Hepatocyte (in vitro differentiated cells): Measurements from ENCODE around the gene SLC15A3. TPM values are rescaled to one million over a fixed set of nuclear protein-coding genes. Genes with fewer than 3 reads are reported as not detected.

Source experiments
- DNase-seq: peaks from one replicate; pipeline ENCODE4 v3.0.0-alpha.2; 2016; ENCODE audit warnings: low spot score
- H2AFZ ChIP-seq: fragments of 200-600 bp; sonication (generic); 2 replicates; pipeline ENCODE4 v1.6.0; 2016; ENCODE audit warnings: antibody characterized with exemption, mild to moderate bottlenecking
- H3K27ac ChIP-seq: fragments of 200-600 bp; sonication (generic); 2 replicates; pipeline ENCODE4 v1.5.1; 2016; ENCODE audit warnings: mild to moderate bottlenecking
- H3K27me3 ChIP-seq: fragments of 200-600 bp; sonication (generic); 2 replicates; pipeline ENCODE4 v1.6.1; 2016
- H3K36me3 ChIP-seq: fragments of 200-600 bp; sonication (generic); replicated peaks from 2 replicates; pipeline ENCODE4 v1.5.1; 2016; ENCODE audit warnings: low read depth; ENCODE audit not compliant: insufficient read depth
- H3K4me1 ChIP-seq: fragments of 200-600 bp; sonication (generic); 2 replicates; pipeline ENCODE4 v1.5.1; 2016; ENCODE audit warnings: mild to moderate bottlenecking, moderate library complexity; ENCODE audit not compliant: insufficient read depth
- H3K4me2 ChIP-seq: fragments of 200-600 bp; sonication (generic); 2 replicates; pipeline ENCODE4 v1.6.0; 2016
- H3K4me3 ChIP-seq: fragments of 200-600 bp; sonication (generic); 2 replicates; pipeline ENCODE4 v1.5.1; 2016; ENCODE audit warnings: mild to moderate bottlenecking
- H3K79me2 ChIP-seq: fragments of 200-600 bp; sonication (generic); 2 replicates; pipeline ENCODE4 v1.6.0; 2017; ENCODE audit warnings: mild to moderate bottlenecking
- H3K9me2 ChIP-seq: fragments of 200-600 bp; sonication (generic); replicated peaks from 2 replicates; pipeline ENCODE4 v1.6.0; 2017; ENCODE audit warnings: mild to moderate bottlenecking; ENCODE audit not compliant: insufficient read depth
- H3K9me3 ChIP-seq: fragments of 200-600 bp; sonication (generic); 2 replicates; pipeline ENCODE4 v1.5.1; 2016; ENCODE audit warnings: low read depth, mild to moderate bottlenecking
- H4K20me1 ChIP-seq: fragments of 200-600 bp; sonication (generic); 2 replicates; pipeline ENCODE4 v1.6.0; 2016; ENCODE audit warnings: mild to moderate bottlenecking; ENCODE audit not compliant: insufficient read depth, poor library complexity, severe bottlenecking
- CTCF ChIP-seq: fragments of 200-600 bp; sonication (generic); IDR thresholded peaks from 2 replicates; pipeline ENCODE4 v1.5.1; 2016; ENCODE audit warnings: antibody characterized with exemption, mild to moderate bottlenecking; ENCODE audit not compliant: poor library complexity
- EZH2 ChIP-seq: fragments of 200-600 bp; sonication (generic); IDR thresholded peaks from 2 replicates; pipeline ENCODE4 v1.6.1; 2016; ENCODE audit warnings: antibody characterized with exemption, mild to moderate bottlenecking, borderline replicate concordance
- EZH2phosphoT487 ChIP-seq: fragments of 200-600 bp; sonication (generic); IDR thresholded peaks from one replicate; pipeline ENCODE4 v1.6.1; 2018; ENCODE audit warnings: antibody characterized with exemption, mild to moderate bottlenecking, low read depth, moderate library complexity; ENCODE audit not compliant: unreplicated experiment, severe bottlenecking
- WGBS: methylation state at CpG from one replicate; pipeline ENCODE4 v1.1.6; 2016; ENCODE audit warnings: low lambda C conversion rate; ENCODE audit errors: missing lambda C conversion rate; 5-methylcytosine and 5-hydroxymethylcytosine counted together
- polyA plus RNA-seq: library from polyadenylated mRNA; unstranded; fragments of >200 nt; fragmentation: Nextera tagmentation; extraction: Ambion mirVana; gene quantifications from 2 replicates; pipeline ENCODE4 v1.2.1, GENCODE V29; 2016
- total RNA-seq: library from RNA; depleted of rRNA; stranded (reverse); fragments of >200 nt; gene quantifications from 2 replicates; pipeline ENCODE4 v1.2.3, GENCODE V29; 2014

Gene SLC15A3
- total and polyA plus RNA-seq, 2 experiments from 2014 or later = 0.56 to 3.3 TPM

- Histone ChIP-seq H3K4me1 (no peaks in the 10 kb centered on the region), H3K4me3 (no peak overlapping the region), H3K79me2 (no peaks in the 10 kb centered on the region), H3K9me2 (no peaks in the 10 kb centered on the region), H3K4me2 (no peak overlapping the region), H2AFZ (no peak overlapping the region), H3K27ac (no peak overlapping the region), H4K20me1 (no peaks in the 10 kb centered on the region), H3K36me3 (no peaks in the 10 kb centered on the region), H3K27me3 (no peaks in the 10 kb centered on the region), H3K9me3 (no peaks in the 10 kb centered on the region)
- TF ChIP-seq CTCF = no peak
- TF ChIP-seq EZH2phosphoT487 = no peak
- TF ChIP-seq EZH2 = no peak
- no peak for DNase-seq
- WGBS = 97% methylated on average over 19 of the region's 21 CpGs
Measured at GRCh38 chr11:60934790-60935605, 17.0 kb downstream of the SLC15A3 start.

GRCh38 chr11:60934124-60934789 is 17.7 kb downstream of the SLC15A3 start:
- 97% methylated on average over 45 of the region's 57 CpGs for WGBS
- Histone ChIP-seq H4K20me1 (no peaks in the 10 kb centered on the region), H3K9me3 (no peaks in the 10 kb centered on the region), H3K79me2 (no peaks in the 10 kb centered on the region), H3K9me2 (no peaks in the 10 kb centered on the region), H3K4me2 (no peak overlapping the region), H3K27ac (no peak overlapping the region), H3K4me1 (no peaks in the 10 kb centered on the region), H3K4me3 (no peak overlapping the region), H3K36me3 (no peaks in the 10 kb centered on the region), H3K27me3 (no peaks in the 10 kb centered on the region), H2AFZ (no peak overlapping the region)
- TF ChIP-seq EZH2 = no peak
- TF ChIP-seq CTCF = no peak
- TF ChIP-seq EZH2phosphoT487 = no peak
- DNase-seq = no peak

- no peak for DNase-seq
- no peaks in the 10 kb centered on the region for H3K27me3 ChIP-seq
- H2AFZ ChIP-seq = no peak overlapping the region
- H4K20me1 ChIP-seq = no peaks in the 10 kb centered on the region
- H3K27ac ChIP-seq = no peak overlapping the region
- H3K9me3 ChIP-seq = no peaks in the 10 kb centered on the region
- TF ChIP-seq EZH2 (no peak), EZH2phosphoT487 (no peak), CTCF (no peak)
- no peak overlapping the region for H3K4me2 ChIP-seq
- H3K4me3 ChIP-seq = no peak overlapping the region
- WGBS = 97% methylated on average over 37 of the region's 37 CpGs
- no peaks in the 10 kb centered on the region for H3K79me2 ChIP-seq
- H3K36me3 ChIP-seq = no peaks in the 10 kb centered on the region
- H3K9me2 ChIP-seq = no peaks in the 10 kb centered on the region
- no peaks in the 10 kb centered on the region for H3K4me1 ChIP-seq
Measured at GRCh38 chr11:60933416-60934123, 18.4 kb downstream of the SLC15A3 start.
